GM13976 (cell line): ENCODE results near the gene FAM200B.

Experiments used
- DNase-seq: peaks from one replicate; pipeline ENCODE4 v3.0.0; 2012; ENCODE audit warnings: low spot score
- CTCF ChIP-seq: IDR thresholded peaks from 2 replicates; pipeline ENCODE4 v1.5.1; 2012; ENCODE audit warnings: borderline replicate concordance, mild to moderate bottlenecking; ENCODE audit not compliant: insufficient read depth; ENCODE audit errors: extremely low read depth, missing control alignments, control extremely low read depth
- in situ Hi-C: fragments of 300-500 bp; cut with MboI; formaldehyde crosslinking; loops from one replicate; pipeline ENCODE4 v1.12.0; 2022; ENCODE audit warnings: low sequenced_read_pairs, mixed read lengths, inconsistent platforms; ENCODE audit not compliant: unreplicated experiment

Gene FAM200B

GRCh38 chr4:15674926-15675325, 6.7 kb upstream of the FAM200B start:
- no peak for DNase-seq
- in situ Hi-C loops, result loop anchor here (25.0 kb wide), 2 partner anchors 438 to 663 kb away; partner anchors contain the start of gene CPEB2
- TF ChIP-seq CTCF, result no peak

GRCh38 chr4:15675356-15675755, 6.3 kb upstream of the FAM200B start:
- no peak for DNase-seq
- in situ Hi-C loops, result no loop called here
- no peak for TF ChIP-seq CTCF

DNA sequence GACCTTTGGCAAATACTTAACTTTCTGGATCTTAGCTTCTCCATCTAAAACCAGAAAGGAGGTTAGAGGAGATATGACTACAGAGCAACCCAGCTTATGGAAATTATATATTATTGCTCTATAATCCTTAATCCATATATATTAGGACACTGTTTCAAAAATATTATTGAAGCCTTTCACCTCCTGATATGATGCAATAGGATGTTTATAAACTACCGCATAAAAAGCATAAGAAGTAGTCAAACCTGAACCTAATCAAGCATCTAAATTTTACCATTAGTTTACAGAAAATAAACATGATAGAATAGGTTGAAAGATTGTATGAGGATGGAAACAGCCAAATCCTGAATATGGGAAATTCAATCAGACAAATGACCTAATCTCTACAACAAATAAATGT, 5.6 kb upstream of the FAM200B start:
- in situ Hi-C loops, result no loop called here
- no peak for DNase-seq
- TF ChIP-seq CTCF, result no peak

DNA sequence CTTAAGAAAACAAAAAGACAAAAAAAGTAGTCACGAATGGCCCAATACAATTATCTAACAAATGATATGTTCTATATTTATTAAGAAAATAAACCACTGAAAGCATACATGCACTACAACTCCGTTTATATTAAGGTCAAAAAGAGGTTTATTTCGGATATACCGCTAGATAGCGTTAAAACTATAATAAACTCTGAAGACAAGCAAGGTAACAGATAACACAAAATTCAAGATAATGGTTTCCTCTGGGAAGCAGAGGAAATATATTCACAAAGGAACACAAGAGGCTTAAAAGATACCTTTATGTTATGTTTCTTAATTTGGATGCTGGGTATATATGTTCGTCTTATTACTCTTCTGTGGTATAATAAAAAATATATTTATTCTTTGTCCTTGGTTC, 4.7 kb upstream of the FAM200B start:
- in situ Hi-C loops, result no loop called here
- no peak for DNase-seq
- no peak for TF ChIP-seq CTCF

DNA sequence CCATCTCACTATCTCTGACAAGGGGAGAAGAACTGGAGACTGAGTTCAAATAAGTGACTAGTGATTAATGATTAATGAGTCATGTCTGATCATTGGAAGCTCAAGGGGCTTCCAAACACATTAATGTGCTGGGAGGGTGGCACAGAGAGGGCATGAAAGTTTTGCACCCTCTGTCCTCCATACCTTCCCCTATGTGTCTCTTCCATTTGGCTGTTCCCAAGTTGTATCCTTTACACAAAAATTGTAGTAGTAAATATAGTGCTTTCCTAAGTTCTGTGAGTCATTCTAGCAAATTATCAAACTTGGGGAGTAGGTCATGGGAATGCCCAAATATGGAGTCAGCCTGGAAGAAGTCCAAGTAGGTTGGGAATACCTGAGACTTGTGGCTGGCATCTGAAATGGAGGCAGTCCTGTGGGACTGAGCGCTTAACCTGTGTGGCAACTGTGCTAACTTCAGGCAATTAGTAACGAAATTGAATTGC, 4.1 kb upstream of the FAM200B start:
- in situ Hi-C loops, result no loop called here
- TF ChIP-seq CTCF, result no peak
- no peak for DNase-seq

DNA sequence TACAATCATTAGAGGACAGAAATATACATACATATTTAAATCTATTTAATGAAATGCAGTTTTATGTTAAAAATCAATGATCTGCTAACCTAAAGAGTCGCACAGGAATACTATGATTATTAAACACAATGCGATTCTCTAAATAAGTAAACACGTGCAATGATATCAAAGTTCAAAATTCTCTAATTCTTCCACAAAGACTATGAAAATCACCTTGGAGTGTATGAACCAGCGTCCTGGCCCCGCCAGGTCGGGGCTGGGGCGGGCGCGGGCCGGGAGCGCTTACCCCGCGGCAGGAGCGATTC, 608 bp upstream of the FAM200B start:
- no peak for TF ChIP-seq CTCF
- in situ Hi-C loops, result no loop called here
- no peak for DNase-seq
